Neural crest cell (in vitro differentiated cells): ENCODE results near the gene TMEM106C. TPM values are rescaled to one million over a fixed set of nuclear protein-coding genes. Genes with fewer than 3 reads are reported as not detected.

Experiments
- DNase-seq: peaks from one replicate; pipeline ENCODE4 v3.0.0; 2021; ENCODE audit warnings: low read depth, mixed read lengths, low spot score
- H3K27ac Mint-ChIP-seq: one replicate; pipeline ENCODE4 v1.8.0; 2021; ENCODE audit warnings: mild to moderate bottlenecking, mixed read lengths; ENCODE audit not compliant: unreplicated experiment
- H3K27me3 Mint-ChIP-seq: 2 replicates; pipeline ENCODE4 v1.8.0; 2021; ENCODE audit warnings: low read depth, mild to moderate bottlenecking, mixed read lengths
- H3K36me3 Mint-ChIP-seq: 2 replicates; pipeline ENCODE4 v1.8.0; 2021; ENCODE audit warnings: low read depth, mild to moderate bottlenecking, mixed read lengths
- H3K4me1 Mint-ChIP-seq: 2 replicates; pipeline ENCODE4 v1.8.0; 2021; ENCODE audit warnings: mixed read lengths
- H3K4me3 Mint-ChIP-seq: one replicate; pipeline ENCODE4 v1.8.0; 2021; ENCODE audit warnings: mild to moderate bottlenecking, mixed read lengths
- H3K9me3 Mint-ChIP-seq: 2 replicates; pipeline ENCODE4 v1.8.0; 2021; ENCODE audit warnings: mixed read lengths
- long read RNA-seq: library from polyadenylated mRNA; unstranded; transcript quantifications from one replicate; pipeline ENCODE4 v2.0.0, GENCODE V29; 2020
- total RNA-seq: library from RNA; stranded (reverse); gene quantifications from 2 replicates; pipeline ENCODE4 v1.2.1, GENCODE V29; 2021
- TF ChIP-seq, protein P1 (sequence below): fragments of 200-600 bp; sonication (generic); conservative IDR thresholded peaks from 2 replicates; pipeline ENCODE4 v1.5.0; 2021; ENCODE audit warnings: antibody characterized with exemption, mild to moderate bottlenecking

Gene TMEM106C, protein sequence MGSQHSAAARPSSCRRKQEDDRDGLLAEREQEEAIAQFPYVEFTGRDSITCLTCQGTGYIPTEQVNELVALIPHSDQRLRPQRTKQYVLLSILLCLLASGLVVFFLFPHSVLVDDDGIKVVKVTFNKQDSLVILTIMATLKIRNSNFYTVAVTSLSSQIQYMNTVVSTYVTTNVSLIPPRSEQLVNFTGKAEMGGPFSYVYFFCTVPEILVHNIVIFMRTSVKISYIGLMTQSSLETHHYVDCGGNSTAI
- 147 and 159 TPM in 2 replicates for total RNA-seq
- long read RNA-seq, transcript TMEM106C-203 (8 exons, 1,414 nt), result minor isoform, 24 of 415 reads
- long read RNA-seq, transcript TMEM106C-202 (8 exons, 1,515 nt), result minor isoform, 25 of 415 reads
- long read RNA-seq, transcript TMEM106C-220 (8 exons, 810 nt), result major isoform, 163 of 415 reads
- long read RNA-seq, transcript TMEM106C-201 (8 exons, 1,394 nt), result minor isoform, 127 of 415 reads
- long read RNA-seq, partial matches to known transcripts, result 53 of 415 reads
- long read RNA-seq, other reads (novel, unspliced or antisense), result 19 of 415 reads

DNA sequence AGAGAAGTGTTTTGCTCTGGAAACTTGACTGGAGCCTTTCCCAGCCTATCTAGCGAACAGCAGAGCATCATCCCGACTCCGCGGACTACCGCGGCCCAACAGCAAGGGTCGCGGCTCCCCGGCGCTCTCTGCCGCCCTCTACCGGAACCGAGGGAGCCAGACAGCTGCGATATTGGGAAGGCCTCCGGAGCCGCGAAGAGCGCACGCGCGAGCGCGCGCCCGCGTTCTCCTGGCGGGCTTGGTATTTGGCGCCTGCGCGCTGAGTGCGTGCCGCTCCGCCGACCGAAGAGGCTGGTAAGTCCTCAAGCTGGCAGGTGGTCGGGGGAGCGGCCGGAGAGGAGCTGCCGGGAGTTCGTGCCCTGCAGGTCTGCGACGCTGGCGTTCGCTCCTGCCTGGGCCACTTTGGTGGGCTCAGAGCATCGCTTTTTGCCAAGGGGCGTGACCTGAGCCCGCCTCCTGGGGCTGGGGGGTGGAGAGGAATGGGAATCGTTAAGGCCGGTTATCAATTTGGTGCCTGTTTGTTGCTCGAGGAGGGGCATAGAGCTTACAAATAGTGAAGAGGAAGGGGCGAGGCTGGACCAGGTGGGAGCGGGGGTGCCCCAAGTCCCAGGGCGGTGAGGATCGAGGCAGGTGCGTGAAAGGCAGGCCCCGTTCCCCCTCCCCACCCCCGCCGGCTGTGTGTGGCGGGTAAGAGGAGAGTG is at the start of gene TMEM106C:
Gene TMEM106C, plus strand, starts transcription at position 257 of the 701 bp plus-strand sequence. CDS start 641 bp downstream, outside the sequence.
- TF ChIP-seq, protein P1, sequence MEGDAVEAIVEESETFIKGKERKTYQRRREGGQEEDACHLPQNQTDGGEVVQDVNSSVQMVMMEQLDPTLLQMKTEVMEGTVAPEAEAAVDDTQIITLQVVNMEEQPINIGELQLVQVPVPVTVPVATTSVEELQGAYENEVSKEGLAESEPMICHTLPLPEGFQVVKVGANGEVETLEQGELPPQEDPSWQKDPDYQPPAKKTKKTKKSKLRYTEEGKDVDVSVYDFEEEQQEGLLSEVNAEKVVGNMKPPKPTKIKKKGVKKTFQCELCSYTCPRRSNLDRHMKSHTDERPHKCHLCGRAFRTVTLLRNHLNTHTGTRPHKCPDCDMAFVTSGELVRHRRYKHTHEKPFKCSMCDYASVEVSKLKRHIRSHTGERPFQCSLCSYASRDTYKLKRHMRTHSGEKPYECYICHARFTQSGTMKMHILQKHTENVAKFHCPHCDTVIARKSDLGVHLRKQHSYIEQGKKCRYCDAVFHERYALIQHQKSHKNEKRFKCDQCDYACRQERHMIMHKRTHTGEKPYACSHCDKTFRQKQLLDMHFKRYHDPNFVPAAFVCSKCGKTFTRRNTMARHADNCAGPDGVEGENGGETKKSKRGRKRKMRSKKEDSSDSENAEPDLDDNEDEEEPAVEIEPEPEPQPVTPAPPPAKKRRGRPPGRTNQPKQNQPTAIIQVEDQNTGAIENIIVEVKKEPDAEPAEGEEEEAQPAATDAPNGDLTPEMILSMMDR, result peak; percentile 98
- peaks cover 15% of the 10 kb centered on the region for H3K27me3 Mint-ChIP-seq
- peaks cover 29% of the 10 kb centered on the region for H3K4me1 Mint-ChIP-seq
- no peaks in the 10 kb centered on the region for H3K36me3 Mint-ChIP-seq
- no peak within 1 kb of the TSS for H3K27ac Mint-ChIP-seq
- peaks cover under 1% of the 10 kb centered on the region for H3K9me3 Mint-ChIP-seq
- peak; percentile 94 for DNase-seq
- H3K4me3 Mint-ChIP-seq, result peak within 1 kb of the TSS; percentile 99

DNA sequence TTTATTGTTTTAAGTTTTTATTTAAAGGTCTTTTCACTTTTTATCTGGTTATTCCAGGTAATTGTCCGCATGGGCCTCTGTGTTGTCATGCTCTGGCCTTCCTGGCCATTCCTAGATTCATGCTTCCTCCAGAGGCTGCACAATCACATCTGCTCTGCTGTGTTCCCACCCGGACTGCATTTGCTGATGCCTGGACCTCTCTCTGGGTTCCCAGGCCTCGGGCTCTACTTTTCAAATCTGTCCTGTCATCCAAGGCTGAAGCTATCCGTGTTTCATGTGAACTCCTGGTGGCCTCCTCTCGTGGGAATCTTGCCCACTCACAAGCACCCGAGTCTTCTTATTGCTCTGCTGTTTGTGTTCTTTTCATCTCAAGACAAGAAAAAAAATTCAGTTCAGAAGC is 42.5 kb upstream of the TMEM106C start:
- no peak for DNase-seq

DNA sequence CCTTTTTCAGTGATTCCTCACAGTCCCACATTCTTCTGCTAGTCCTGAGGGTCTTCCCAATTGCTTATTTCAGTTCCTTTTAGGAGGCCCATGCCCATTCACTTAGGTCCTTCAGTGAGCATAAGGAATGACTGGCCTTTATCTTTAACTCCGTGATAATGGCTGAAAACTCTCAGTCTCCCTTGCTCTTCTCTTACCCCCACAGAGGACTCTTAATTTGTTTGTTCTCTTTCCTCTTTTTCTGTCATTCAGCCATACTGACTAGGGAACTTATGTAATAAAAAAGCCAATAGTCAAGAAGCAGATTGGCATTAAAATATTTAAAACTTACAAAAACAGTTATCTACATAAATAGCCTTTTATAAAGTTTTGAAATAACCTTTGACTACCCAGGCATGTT is 41.5 kb upstream of the TMEM106C start:
- H3K4me3 Mint-ChIP-seq, result no peak overlapping the region
- H3K4me1 Mint-ChIP-seq, result no peaks in the 10 kb centered on the region
- TF ChIP-seq, protein P1, result no peak
- DNase-seq, result no peak
- H3K9me3 Mint-ChIP-seq, result no peaks in the 10 kb centered on the region
- peaks cover 42% of the 10 kb centered on the region for H3K27me3 Mint-ChIP-seq
- H3K27ac Mint-ChIP-seq, result no peak overlapping the region
- H3K36me3 Mint-ChIP-seq, result no peaks in the 10 kb centered on the region

More for the DNA sequence above, 42.5 kb upstream of the TMEM106C start:
- Mint-ChIP-seq H3K4me1 (no peaks in the 10 kb centered on the region), H3K27me3 (peaks cover 47% of the 10 kb centered on the region), H3K27ac (no peak overlapping the region), H3K4me3 (no peak overlapping the region), H3K36me3 (no peaks in the 10 kb centered on the region), H3K9me3 (no peaks in the 10 kb centered on the region)
- TF ChIP-seq, protein P1, result no peak

DNA sequence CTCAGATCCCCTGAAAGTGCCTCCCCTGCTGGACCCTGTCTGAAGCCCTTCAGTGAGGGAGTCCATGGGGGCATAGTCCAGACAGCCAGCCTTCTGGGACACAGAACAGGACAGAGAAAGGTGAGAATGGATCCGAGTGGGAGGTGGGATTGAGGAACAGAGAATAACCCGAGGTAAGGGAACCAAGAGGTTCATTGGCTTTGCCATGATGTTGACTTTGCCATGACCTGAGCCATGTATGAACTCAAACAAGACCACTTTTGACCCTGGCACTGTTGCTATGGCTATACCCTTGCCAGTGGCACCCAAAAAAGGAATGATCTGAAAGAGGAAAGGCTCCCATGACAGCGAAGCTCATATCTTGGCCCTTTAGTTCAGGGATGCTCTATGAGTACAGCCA is 36.0 kb upstream of the TMEM106C start:
- Mint-ChIP-seq H3K9me3 (no peaks in the 10 kb centered on the region), H3K27me3 (peaks cover 31% of the 10 kb centered on the region), H3K4me1 (no peaks in the 10 kb centered on the region), H3K4me3 (no peak overlapping the region), H3K27ac (no peak overlapping the region), H3K36me3 (no peaks in the 10 kb centered on the region)
- TF ChIP-seq, protein P1, result no peak
- no peak for DNase-seq

DNA sequence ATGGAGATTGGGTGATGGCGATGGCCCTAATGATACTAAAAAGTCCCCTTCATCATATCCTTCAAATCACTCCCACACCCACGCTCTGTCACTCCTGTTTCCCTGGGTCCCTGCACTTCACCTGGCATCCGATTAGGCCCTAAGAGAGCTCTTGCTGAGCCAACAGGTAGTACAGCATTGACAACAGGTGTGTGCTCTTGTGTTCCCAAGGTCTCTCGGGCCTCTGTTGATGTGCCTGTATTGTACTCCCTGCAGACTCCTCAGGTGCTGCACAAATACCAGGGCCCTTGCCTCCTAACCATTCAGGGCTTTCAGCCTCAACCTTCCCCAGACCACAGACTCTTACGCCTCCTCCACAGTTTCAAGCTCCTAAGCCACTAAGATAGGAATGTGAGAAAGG is 32.8 kb upstream of the TMEM106C start:
- DNase-seq, result no peak
- H3K27ac Mint-ChIP-seq, result no peak overlapping the region
- H3K4me1 Mint-ChIP-seq, result no peaks in the 10 kb centered on the region
- H3K36me3 Mint-ChIP-seq, result no peaks in the 10 kb centered on the region
- H3K4me3 Mint-ChIP-seq, result no peak overlapping the region
- TF ChIP-seq, protein P1, result no peak
- no peaks in the 10 kb centered on the region for H3K9me3 Mint-ChIP-seq
- H3K27me3 Mint-ChIP-seq, result peaks cover 12% of the 10 kb centered on the region
